Mucosa of descending colon (tissue), 3 donors: ENCODE measurements around the gene DUS2. TPM values are rescaled to one million over a fixed set of nuclear protein-coding genes. Genes with fewer than 3 reads are reported as not detected.
A peak's percentile ranks its signal among the peaks of the same experiment; 100 is the strongest.
"Not testable (repeated sequence)": the region's sequence is repeated elsewhere in the genome, so short reads cannot be mapped to it uniquely, and the experiment has no call there.

Experiments used
- ATAC-seq: fragments of 200-7000 bp; cut with Tn5 transposase; one replicate; pipeline ENCODE4 v1.9.1; 2020; ENCODE audit warnings: mild to moderate bottlenecking, moderate library complexity
- DNase-seq, 3 donors: peaks; one replicate each; pipeline ENCODE4 v3.0.0-alpha.2; 2020
- H3K36me3 ChIP-seq: fragments of 200-600 bp; one replicate; pipeline ENCODE4 v1.8.0; 2021; ENCODE audit warnings: low read depth, mild to moderate bottlenecking
- H3K4me1 ChIP-seq: fragments of 200-600 bp; one replicate; pipeline ENCODE4 v1.8.0; 2021; ENCODE audit warnings: low read depth, mild to moderate bottlenecking
- H3K4me3 ChIP-seq: fragments of 200-600 bp; one replicate; pipeline ENCODE4 v1.8.0; 2021; ENCODE audit warnings: mild to moderate bottlenecking
- H3K9me3 ChIP-seq: fragments of 200-600 bp; one replicate; pipeline ENCODE4 v1.8.0; 2021; ENCODE audit warnings: mild to moderate bottlenecking
- intact Hi-C, 2 donors: fragments of 100-400 bp; cut with DNase I in 1 of 2; cut with micrococcal nuclease in 1 of 2; formaldehyde crosslinking; loops; one replicate each; pipeline versions ENCODE4 v1.11.0 to v1.11.1; 2022; cut with DNase I, micrococcal nuclease
- total RNA-seq, 3 donors: library from RNA; stranded (reverse); fragmentation: NEBNext Ultra II Directional in 2 of 3; extraction: Animal tissue kit (Norgen Biotek cat#: 25700) in 2 of 3; gene quantifications; one replicate each; pipeline versions ENCODE4 v1.2.1 to v1.2.4, GENCODE V29; 2021 to 2023
- TF ChIP-seq, protein P1 (sequence below): fragments of 200-600 bp; IDR thresholded peaks from one replicate; pipeline ENCODE4 v1.8.0; 2022; ENCODE audit warnings: antibody characterized with exemption, mild to moderate bottlenecking
- donor health status: DM: no; HTN: no; CAD: no; lungs with moderate emphysema.
- donor health status: DM: no; HTN: no; CAD: no.
- donor health status: DM: no; HTN: yes; CAD: no.

The DUS2 gene
- total RNA-seq, 3 donors from 2014 or later, result 11.6 to 13.5 (median 12.6) TPM

DNA sequence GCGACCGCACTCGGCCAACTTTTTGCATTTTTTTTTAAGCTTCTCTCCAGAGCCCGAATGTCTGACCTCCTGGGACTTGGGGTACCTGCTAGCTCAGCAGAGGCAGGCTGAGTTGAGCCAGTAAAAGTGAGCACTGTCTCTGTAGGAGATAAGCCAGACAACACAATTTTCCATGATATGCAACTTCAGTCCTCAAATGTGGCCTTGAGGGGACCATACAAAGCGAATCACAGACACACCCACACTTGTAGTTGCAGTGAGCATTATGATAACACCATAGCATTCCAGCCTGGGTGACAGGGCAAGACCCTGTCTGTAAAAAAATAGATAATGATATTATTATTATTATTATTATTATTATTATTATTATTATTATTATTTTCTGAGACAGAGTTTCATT, 26.4 kb upstream of the DUS2 start:
- intact Hi-C loops, result no loop called here
- H3K4me1 ChIP-seq, result peaks cover 12% of the 10 kb centered on the region
- TF ChIP-seq, protein P1, sequence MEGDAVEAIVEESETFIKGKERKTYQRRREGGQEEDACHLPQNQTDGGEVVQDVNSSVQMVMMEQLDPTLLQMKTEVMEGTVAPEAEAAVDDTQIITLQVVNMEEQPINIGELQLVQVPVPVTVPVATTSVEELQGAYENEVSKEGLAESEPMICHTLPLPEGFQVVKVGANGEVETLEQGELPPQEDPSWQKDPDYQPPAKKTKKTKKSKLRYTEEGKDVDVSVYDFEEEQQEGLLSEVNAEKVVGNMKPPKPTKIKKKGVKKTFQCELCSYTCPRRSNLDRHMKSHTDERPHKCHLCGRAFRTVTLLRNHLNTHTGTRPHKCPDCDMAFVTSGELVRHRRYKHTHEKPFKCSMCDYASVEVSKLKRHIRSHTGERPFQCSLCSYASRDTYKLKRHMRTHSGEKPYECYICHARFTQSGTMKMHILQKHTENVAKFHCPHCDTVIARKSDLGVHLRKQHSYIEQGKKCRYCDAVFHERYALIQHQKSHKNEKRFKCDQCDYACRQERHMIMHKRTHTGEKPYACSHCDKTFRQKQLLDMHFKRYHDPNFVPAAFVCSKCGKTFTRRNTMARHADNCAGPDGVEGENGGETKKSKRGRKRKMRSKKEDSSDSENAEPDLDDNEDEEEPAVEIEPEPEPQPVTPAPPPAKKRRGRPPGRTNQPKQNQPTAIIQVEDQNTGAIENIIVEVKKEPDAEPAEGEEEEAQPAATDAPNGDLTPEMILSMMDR, result no peak
- H3K4me3 ChIP-seq, result no peak overlapping the region
- H3K9me3 ChIP-seq, result no peaks in the 10 kb centered on the region
- ATAC-seq (no peak), DNase-seq (no peak)
- H3K36me3 ChIP-seq, result no peaks in the 10 kb centered on the region

DNA sequence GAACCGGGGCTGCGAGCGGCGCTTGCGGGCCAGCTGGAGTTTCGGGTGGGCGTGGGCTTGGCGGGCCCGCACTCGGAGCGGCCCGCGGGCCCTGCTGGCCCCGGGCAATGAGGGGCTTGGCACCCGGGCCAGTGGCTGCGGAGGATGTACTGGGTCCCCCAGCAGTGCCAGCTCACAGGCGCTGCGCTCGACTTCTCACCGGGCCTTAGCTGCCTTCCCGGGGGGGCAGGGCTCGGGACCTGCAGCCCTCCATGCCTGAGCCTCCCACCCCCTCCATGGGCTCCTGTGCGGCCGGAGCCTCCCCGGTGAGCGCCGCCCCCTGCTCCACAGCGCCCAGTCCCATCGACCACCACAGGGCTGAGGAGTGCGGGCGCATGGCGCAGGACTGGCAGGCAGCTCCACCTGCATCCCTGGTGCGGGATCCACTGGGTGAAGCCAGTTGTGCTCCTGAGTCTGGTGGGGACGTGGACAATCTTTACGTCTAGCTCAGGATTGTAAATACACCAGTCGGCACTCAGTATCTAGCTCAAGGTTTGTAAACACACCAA, 24.8 kb upstream of the DUS2 start:
- intact Hi-C loops, H3K9me3 ChIP-seq, DNase-seq, ATAC-seq, H3K4me3 ChIP-seq, H3K4me1 ChIP-seq, H3K36me3 ChIP-seq: not testable (repeated sequence)

DNA sequence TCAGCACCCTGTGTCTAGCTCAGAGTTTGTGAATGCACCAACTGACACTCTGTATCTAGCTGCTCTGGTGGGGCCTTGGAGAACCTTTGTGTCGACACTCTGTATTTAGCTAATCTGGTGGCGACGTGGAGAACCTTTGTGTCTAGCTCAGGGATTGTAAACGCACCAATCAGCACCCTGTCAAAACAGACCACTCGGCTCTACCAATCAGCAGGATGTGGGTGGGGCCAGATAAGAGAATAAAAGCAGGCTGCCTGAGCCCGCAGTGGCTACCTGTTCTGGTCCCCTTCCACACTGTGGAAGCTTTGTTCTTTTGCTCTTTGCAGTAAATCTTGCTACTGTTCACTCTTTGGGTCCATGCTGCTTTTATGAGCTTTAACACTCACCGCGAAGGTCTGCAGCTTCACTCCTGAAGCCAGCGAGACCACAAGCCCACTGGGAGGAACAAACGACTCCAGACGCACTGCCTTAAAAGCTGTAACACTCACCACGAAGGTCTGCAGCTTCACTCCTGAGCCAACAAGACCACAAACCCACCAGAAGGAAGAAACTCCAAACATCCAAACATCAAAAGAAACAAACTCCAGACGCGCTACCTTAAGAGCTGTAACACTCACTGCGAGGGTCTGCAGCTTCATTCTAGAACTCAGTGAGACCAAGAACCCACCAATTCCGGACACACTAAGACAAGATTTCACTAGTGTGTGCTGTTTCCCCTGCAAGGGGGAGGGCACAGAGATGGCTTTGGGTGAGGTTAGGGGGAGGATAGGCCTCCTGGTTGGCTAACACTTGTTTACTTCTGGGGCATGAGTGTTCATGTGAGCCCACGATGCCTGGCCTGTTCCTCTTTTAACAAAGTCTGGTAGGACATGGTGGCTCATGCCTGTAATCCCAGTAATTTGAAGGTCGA, 24.1 kb upstream of the DUS2 start, which contains the start of gene DPEP2:
Gene DPEP2 (minus strand): TSS at position 706 of the 910 bp plus-strand sequence. CDS start 6,272 bp downstream, outside the sequence.
- H3K4me1 ChIP-seq, H3K36me3 ChIP-seq, intact Hi-C loops, H3K4me3 ChIP-seq, H3K9me3 ChIP-seq: not testable (repeated sequence)
- ATAC-seq (peak; percentile 87), DNase-seq (peak in 1 of 3 donors; percentile 34)

DNA sequence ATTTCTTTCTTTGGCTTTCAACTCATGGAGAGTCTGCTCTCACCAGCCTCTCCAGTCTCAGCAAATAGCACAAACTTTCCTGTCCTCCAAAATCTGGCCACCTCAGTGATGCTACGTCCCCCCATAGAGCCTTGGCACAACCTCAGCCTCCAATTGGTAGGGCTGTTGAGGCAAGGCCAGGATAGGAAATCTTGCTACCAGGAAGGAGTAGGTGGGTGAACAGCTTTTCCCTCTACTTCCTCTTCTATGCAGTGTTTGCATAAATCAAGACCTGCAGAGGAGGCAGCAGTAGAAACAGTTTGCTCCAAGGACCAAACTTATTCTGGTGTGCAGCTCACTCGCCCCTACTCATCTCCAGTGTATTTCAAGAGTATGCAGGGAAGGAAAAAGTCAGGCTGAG, 23.1 kb upstream of the DUS2 start:
- ATAC-seq (peak; percentile 64), DNase-seq (no peak)
- TF ChIP-seq, protein P1, result no peak
- Histone ChIP-seq H3K36me3 (no peaks in the 10 kb centered on the region), H3K4me3 (no peak overlapping the region), H3K9me3 (no peaks in the 10 kb centered on the region), H3K4me1 (no peaks in the 10 kb centered on the region)
- intact Hi-C loops, result no loop called here

- no peak for DNase-seq
- Histone ChIP-seq H3K4me3 (no peak overlapping the region), H3K9me3 (no peaks in the 10 kb centered on the region), H3K36me3 (no peaks in the 10 kb centered on the region), H3K4me1 (no peaks in the 10 kb centered on the region)
- intact Hi-C loops, result no loop called here
- TF ChIP-seq, protein P1, result no peak
- peak; percentile 29 for ATAC-seq
Measured at GRCh38 chr16:68000450-68000849, 22.6 kb upstream of the DUS2 start.

- Histone ChIP-seq H3K9me3 (no peaks in the 10 kb centered on the region), H3K4me3 (no peak overlapping the region), H3K36me3 (no peaks in the 10 kb centered on the region), H3K4me1 (peaks cover 3% of the 10 kb centered on the region)
- TF ChIP-seq, protein P1, result no peak
- DNase-seq (no peak), ATAC-seq (no peak)
- intact Hi-C loops, result no loop called here
Measured at GRCh38 chr16:68003031-68003430, 20.1 kb upstream of the DUS2 start.
